H9 (cell line): Measurements from ENCODE around the gene PRSS27. TPM values are rescaled to one million over a fixed set of nuclear protein-coding genes. Genes with fewer than 3 reads are reported as not detected.

ENCODE experiments used
- DNase-seq: peaks from one replicate; pipeline ENCODE4 v3.0.0-alpha.2; 2017
- H2AFZ ChIP-seq: one replicate; pipeline ENCODE4 v1.6.1; 2013; ENCODE audit warnings: mild to moderate bottlenecking, low read length, control low read depth, moderate library complexity
- H2AK5ac ChIP-seq: 2 replicates; pipeline ENCODE4 v1.6.1; 2013; ENCODE audit warnings: low read length, control low read depth, mixed read lengths; ENCODE audit not compliant: insufficient read length
- H2BK120ac ChIP-seq: one replicate; pipeline ENCODE4 v1.6.1; 2013; ENCODE audit warnings: low read depth, mild to moderate bottlenecking, low read length, control low read depth, inconsistent platforms; ENCODE audit not compliant: poor library complexity, severe bottlenecking
- H2BK12ac ChIP-seq: 2 replicates; pipeline ENCODE4 v1.6.1; 2013; ENCODE audit warnings: low read length, control low read depth, mixed read lengths, low read depth; ENCODE audit not compliant: insufficient read length
- H2BK15ac ChIP-seq: 2 replicates; pipeline ENCODE4 v1.6.1; 2013; ENCODE audit warnings: low read depth, low read length, control low read depth
- H2BK20ac ChIP-seq: one replicate; pipeline ENCODE4 v1.6.1; 2013; ENCODE audit warnings: low read depth, mild to moderate bottlenecking, low read length, control low read depth, inconsistent platforms; ENCODE audit not compliant: poor library complexity, severe bottlenecking
- H2BK5ac ChIP-seq: 2 replicates; pipeline ENCODE4 v1.6.1; 2013; ENCODE audit warnings: low read length, control low read depth, mixed read lengths; ENCODE audit not compliant: insufficient read length
- H3K14ac ChIP-seq: 2 replicates; pipeline ENCODE4 v1.6.1; 2013; ENCODE audit warnings: low read length, control low read depth; ENCODE audit not compliant: insufficient read depth
- H3K18ac ChIP-seq: 2 replicates; pipeline ENCODE4 v1.6.1; 2013; ENCODE audit warnings: low read depth, mild to moderate bottlenecking, mixed read lengths, low read length, control low read depth; ENCODE audit not compliant: insufficient read length
- H3K23ac ChIP-seq: 2 replicates; pipeline ENCODE4 v1.6.1; 2013; ENCODE audit warnings: low read length, control low read depth, mixed read lengths, low read depth; ENCODE audit not compliant: insufficient read length
- H3K23me2 ChIP-seq: 2 replicates; pipeline ENCODE4 v1.6.1; 2013; ENCODE audit warnings: low read depth, mild to moderate bottlenecking, mixed read lengths, low read length, control low read depth; ENCODE audit not compliant: insufficient read length, poor library complexity, severe bottlenecking
- H3K27ac ChIP-seq: 2 replicates; pipeline ENCODE4 v1.5.1; 2013; ENCODE audit warnings: low read length, control low read depth, mixed read lengths, low read depth; ENCODE audit not compliant: insufficient read length
- H3K27me3 ChIP-seq: 2 replicates; pipeline ENCODE4 v1.6.1; 2013; ENCODE audit warnings: low read length, control low read depth, inconsistent platforms; ENCODE audit not compliant: insufficient read depth
- H3K4ac ChIP-seq: 2 replicates; pipeline ENCODE4 v1.6.1; 2013; ENCODE audit warnings: low read depth, mild to moderate bottlenecking, control low read depth, inconsistent platforms, low read length, moderate library complexity
- H3K4me1 ChIP-seq: 2 replicates; pipeline ENCODE4 v1.6.1; 2013; ENCODE audit warnings: low read length, control low read depth, inconsistent platforms; ENCODE audit not compliant: insufficient read depth
- H3K4me2 ChIP-seq: 2 replicates; pipeline ENCODE4 v1.6.1; 2013; ENCODE audit warnings: low read length, control low read depth, mixed read lengths; ENCODE audit not compliant: insufficient read length, insufficient read depth
- H3K56ac ChIP-seq: 2 replicates; pipeline ENCODE4 v1.6.1; 2013; ENCODE audit warnings: low read depth, mild to moderate bottlenecking, mixed read lengths, low read length, control low read depth; ENCODE audit not compliant: insufficient read length
- H3K79me1 ChIP-seq: 2 replicates; pipeline ENCODE4 v1.6.1; 2013; ENCODE audit warnings: low read depth, mild to moderate bottlenecking, moderate library complexity, low read length, control low read depth, inconsistent platforms; ENCODE audit not compliant: insufficient read depth, poor library complexity, severe bottlenecking
- H3K79me2 ChIP-seq: 2 replicates; pipeline ENCODE4 v1.6.1; 2013; ENCODE audit warnings: low read length, control low read depth, inconsistent platforms; ENCODE audit not compliant: insufficient read depth
- H3K9ac ChIP-seq: 2 replicates; pipeline ENCODE4 v1.6.1; 2013; ENCODE audit warnings: low read length, control low read depth, mixed read lengths; ENCODE audit not compliant: insufficient read length; ENCODE audit errors: extremely low read depth
- H3K9me3 ChIP-seq: one replicate; pipeline ENCODE4 v1.6.1; 2013; ENCODE audit warnings: low read depth, low read length, inconsistent platforms; ENCODE audit not compliant: control insufficient read depth
- H3T11ph ChIP-seq: one replicate; pipeline ENCODE4 v1.6.1; 2013; ENCODE audit warnings: mild to moderate bottlenecking, low read length, control low read depth, inconsistent platforms
- H4K20me1 ChIP-seq: one replicate; pipeline ENCODE4 v1.6.1; 2013; ENCODE audit not compliant: control insufficient read depth, insufficient read length, insufficient read depth
- H4K5ac ChIP-seq: 2 replicates; pipeline ENCODE4 v1.6.1; 2013; ENCODE audit warnings: low read depth, mild to moderate bottlenecking, mixed read lengths, low read length, control low read depth; ENCODE audit not compliant: insufficient read length
- H4K8ac ChIP-seq: replicated peaks from 2 replicates; pipeline ENCODE4 v1.6.1; 2013; ENCODE audit warnings: low read length, control low read depth, mixed read lengths, low read depth; ENCODE audit not compliant: insufficient read length
- H4K91ac ChIP-seq: 2 replicates; pipeline ENCODE4 v1.6.1; 2013; ENCODE audit warnings: low read depth, mild to moderate bottlenecking, moderate library complexity, mixed read lengths, low read length, control low read depth; ENCODE audit not compliant: insufficient read length
- H3K27ac Mint-ChIP-seq, 3 experiments: 2 replicates in 2 of 3; 3 replicates in 1 of 3; pipeline ENCODE4 v1.8.0; 2020 to 2021; ENCODE audit warnings: mixed read lengths in 3 of 3, mild to moderate bottlenecking in 1 of 3, moderate library complexity in 1 of 3
- H3K27me3 Mint-ChIP-seq: 2 replicates; pipeline ENCODE4 v1.8.0; 2021; ENCODE audit warnings: low read depth, mild to moderate bottlenecking, moderate library complexity, mixed read lengths
- H3K36me3 Mint-ChIP-seq, 3 experiments: 2 replicates in 2 of 3; 3 replicates in 1 of 3; pipeline ENCODE4 v1.8.0; 2020 to 2021; ENCODE audit warnings: low read depth in 3 of 3, mixed read lengths in 3 of 3; ENCODE audit not compliant: insufficient read depth in 1 of 3
- H3K4me1 Mint-ChIP-seq, 2 experiments: 2 replicates each; pipeline ENCODE4 v1.8.0; 2020; ENCODE audit warnings: mixed read lengths in 2 of 2
- H3K4me3 Mint-ChIP-seq, 2 experiments: 2 replicates in 1 of 2; 3 replicates in 1 of 2; pipeline ENCODE4 v1.8.0; 2020 to 2021; ENCODE audit warnings: mild to moderate bottlenecking in 2 of 2, mixed read lengths in 2 of 2, moderate library complexity in 1 of 2
- H3K9me3 Mint-ChIP-seq, 2 experiments: 2 replicates in 1 of 2; 3 replicates in 1 of 2; pipeline ENCODE4 v1.8.0; 2020; ENCODE audit warnings: mild to moderate bottlenecking in 2 of 2, mixed read lengths in 2 of 2, moderate library complexity in 1 of 2
- WGBS: extraction: QIAGEN DNeasy Blood & Tissue Kit; methylation state at CpG from one replicate; pipeline ENCODE4 v1.1.7; 2013; ENCODE audit warnings: missing lambda C conversion rate, low lambda C conversion rate, mixed read lengths; ENCODE audit not compliant: insufficient read length; ENCODE audit errors: extremely low coverage; 5-methylcytosine and 5-hydroxymethylcytosine counted together
- total RNA-seq: library from RNA; stranded (reverse); gene quantifications from 2 replicates; pipeline ENCODE4 v1.2.1, GENCODE V29; 2021
- TF ChIP-seq, protein P1 (sequence below): fragments of 200-600 bp; sonication (generic); conservative IDR thresholded peaks from 3 replicates; pipeline ENCODE4 v1.8.0; 2021; ENCODE audit warnings: antibody characterized with exemption, mild to moderate bottlenecking

PRSS27 gene
- total RNA-seq, 1 experiment from 2014 or later = 5.0 TPM

DNA sequence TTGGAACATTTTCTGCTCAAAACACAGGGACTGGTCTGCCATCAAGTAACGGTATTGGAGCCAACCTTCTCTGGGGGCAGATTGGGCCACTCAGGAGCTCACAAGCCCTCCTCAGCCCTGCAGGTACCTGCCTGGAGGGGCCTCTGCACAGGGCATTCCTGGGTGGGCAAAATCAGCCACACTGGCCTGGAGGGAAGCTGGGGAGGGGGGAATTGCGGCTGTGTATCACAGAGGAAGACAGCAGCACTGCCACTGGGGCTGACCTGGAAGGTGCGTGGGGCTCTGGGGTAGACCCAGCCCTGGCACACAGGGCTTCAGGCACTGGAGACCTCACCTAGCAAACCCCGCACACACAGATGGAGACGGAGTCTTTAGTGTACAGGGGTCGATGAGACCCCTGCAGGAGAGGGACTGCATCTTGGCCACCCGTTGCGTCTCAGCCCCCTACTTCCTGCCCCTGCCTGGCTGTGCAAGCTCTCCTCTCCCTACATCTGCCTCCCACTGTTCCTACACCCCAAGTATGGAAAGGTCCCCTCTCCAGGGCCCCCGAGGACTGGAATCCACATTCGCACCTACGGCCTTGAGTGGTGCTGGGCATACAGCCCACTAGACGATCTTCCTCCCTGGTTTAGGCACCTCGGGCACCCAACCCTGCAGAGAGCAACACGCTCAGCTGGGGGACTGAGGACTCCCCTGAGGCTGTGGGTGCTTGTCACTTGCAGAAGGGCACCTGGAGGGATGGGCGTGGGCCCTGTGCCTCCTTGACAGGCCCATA lies 25.3 kb upstream of the PRSS27 start:
- Histone ChIP-seq H3K4me2 (no peak overlapping the region), H3K14ac (no peak overlapping the region), H2AK5ac (no peak overlapping the region), H4K5ac (no peak overlapping the region), H3K9ac (no peak overlapping the region), H2BK12ac (no peak overlapping the region), H2BK20ac (no peak overlapping the region), H4K20me1 (no peaks in the 10 kb centered on the region), H4K8ac (no peak overlapping the region), H3K4ac (no peak overlapping the region), H2BK5ac (no peak overlapping the region), H2BK120ac (no peak overlapping the region), H3K27ac (no peak overlapping the region), H3K79me1 (no peaks in the 10 kb centered on the region), H3K23me2 (no peaks in the 10 kb centered on the region), H3K23ac (no peak overlapping the region), H2AFZ (no peak overlapping the region), H4K91ac (no peak overlapping the region), H3K56ac (no peak overlapping the region), H3K9me3 (no peaks in the 10 kb centered on the region), H3K18ac (no peak overlapping the region), H3T11ph (no peak overlapping the region), H2BK15ac (no peak overlapping the region), H3K27me3 (no peaks in the 10 kb centered on the region), H3K79me2 (no peaks in the 10 kb centered on the region), H3K4me1 (no peaks in the 10 kb centered on the region)
- Mint-ChIP-seq H3K27me3 (no peaks in the 10 kb centered on the region; the same call in 1 of the 2 replicates), H3K27ac (0 out of 7 replicates have a peak overlapping the region, but pooled peaks of 1 of the 3 experiments have one; percentile 49), H3K4me1 (peaks cover 4 to 5% of the 10 kb centered on the region in 2 experiments; a peak in 2 of 4 replicates), H3K4me3 (no peak overlapping the region), H3K9me3 (no peaks in the 10 kb centered on the region), H3K36me3 (peaks cover 9 to 12% (median 10%) of the 10 kb centered on the region in 3 experiments; a peak in 6 of 7 replicates)
- TF ChIP-seq, protein P1, sequence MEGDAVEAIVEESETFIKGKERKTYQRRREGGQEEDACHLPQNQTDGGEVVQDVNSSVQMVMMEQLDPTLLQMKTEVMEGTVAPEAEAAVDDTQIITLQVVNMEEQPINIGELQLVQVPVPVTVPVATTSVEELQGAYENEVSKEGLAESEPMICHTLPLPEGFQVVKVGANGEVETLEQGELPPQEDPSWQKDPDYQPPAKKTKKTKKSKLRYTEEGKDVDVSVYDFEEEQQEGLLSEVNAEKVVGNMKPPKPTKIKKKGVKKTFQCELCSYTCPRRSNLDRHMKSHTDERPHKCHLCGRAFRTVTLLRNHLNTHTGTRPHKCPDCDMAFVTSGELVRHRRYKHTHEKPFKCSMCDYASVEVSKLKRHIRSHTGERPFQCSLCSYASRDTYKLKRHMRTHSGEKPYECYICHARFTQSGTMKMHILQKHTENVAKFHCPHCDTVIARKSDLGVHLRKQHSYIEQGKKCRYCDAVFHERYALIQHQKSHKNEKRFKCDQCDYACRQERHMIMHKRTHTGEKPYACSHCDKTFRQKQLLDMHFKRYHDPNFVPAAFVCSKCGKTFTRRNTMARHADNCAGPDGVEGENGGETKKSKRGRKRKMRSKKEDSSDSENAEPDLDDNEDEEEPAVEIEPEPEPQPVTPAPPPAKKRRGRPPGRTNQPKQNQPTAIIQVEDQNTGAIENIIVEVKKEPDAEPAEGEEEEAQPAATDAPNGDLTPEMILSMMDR = no peak
- DNase-seq = no peak
- no CpG with 5 or more reads among the region's 15 CpGs for WGBS
